ENCODE results near the gene DPF3. TPM values are rescaled to one million over a fixed set of nuclear protein-coding genes. Genes with fewer than 3 reads are reported as not detected.

Gene DPF3
- total and polyA plus RNA-seq, 9 of the 15 experiments (the other 6 are each of a cell fraction or from before 2014, with no cell fraction given), result 0.21 to 4.9 (median 1.2) TPM

- no peak for TF ChIP-seq ZBTB1 (CRISPR knock-in tag; IDR thresholded peaks at IDR 0.05; ENCODE audit: borderline replicate concordance, low read depth)
- no peak for TF ChIP-seq CBX5 (IDR thresholded peaks at IDR 0.05; ENCODE audit: borderline replicate concordance, low read depth)
- TF ChIP-seq, protein P1, sequence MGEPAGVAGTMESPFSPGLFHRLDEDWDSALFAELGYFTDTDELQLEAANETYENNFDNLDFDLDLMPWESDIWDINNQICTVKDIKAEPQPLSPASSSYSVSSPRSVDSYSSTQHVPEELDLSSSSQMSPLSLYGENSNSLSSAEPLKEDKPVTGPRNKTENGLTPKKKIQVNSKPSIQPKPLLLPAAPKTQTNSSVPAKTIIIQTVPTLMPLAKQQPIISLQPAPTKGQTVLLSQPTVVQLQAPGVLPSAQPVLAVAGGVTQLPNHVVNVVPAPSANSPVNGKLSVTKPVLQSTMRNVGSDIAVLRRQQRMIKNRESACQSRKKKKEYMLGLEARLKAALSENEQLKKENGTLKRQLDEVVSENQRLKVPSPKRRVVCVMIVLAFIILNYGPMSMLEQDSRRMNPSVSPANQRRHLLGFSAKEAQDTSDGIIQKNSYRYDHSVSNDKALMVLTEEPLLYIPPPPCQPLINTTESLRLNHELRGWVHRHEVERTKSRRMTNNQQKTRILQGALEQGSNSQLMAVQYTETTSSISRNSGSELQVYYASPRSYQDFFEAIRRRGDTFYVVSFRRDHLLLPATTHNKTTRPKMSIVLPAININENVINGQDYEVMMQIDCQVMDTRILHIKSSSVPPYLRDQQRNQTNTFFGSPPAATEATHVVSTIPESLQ (CRISPR knock-in tag; IDR thresholded peaks at IDR 0.05), result no peak
- no peak for TF ChIP-seq ZNF551 (CRISPR knock-in tag; IDR thresholded peaks at IDR 0.05)
- TF ChIP-seq THAP12 (CRISPR knock-in tag; IDR thresholded peaks at IDR 0.05), result no peak
- no peak for TF ChIP-seq RFX7 (CRISPR knock-in tag; IDR thresholded peaks at IDR 0.05)
- no peak for TF ChIP-seq CREB1 (IDR thresholded peaks at IDR 0.05)
- no peak for TF ChIP-seq CREB1 (CRISPR knock-in tag; IDR thresholded peaks at IDR 0.05)
- TF ChIP-seq RBFOX2 (IDR thresholded peaks at IDR 0.05; ENCODE audit: low read depth, low read length), result no peak
- no peak for TF ChIP-seq CBX1 (IDR thresholded peaks at IDR 0.05; ENCODE audit: low read depth)
- no peak for TF ChIP-seq MED1 (CRISPR knock-in tag; IDR thresholded peaks at IDR 0.05; ENCODE audit: borderline replicate concordance)
- no peak for TF ChIP-seq CUX1 (CRISPR knock-in tag; IDR thresholded peaks at IDR 0.05)
- no peaks in the 10 kb centered on the region for H4K20me1 ChIP-seq (replicated peaks; ENCODE audit: control insufficient read depth, insufficient read depth, low read length)
- ATAC-seq, result no peak
- H3K4me3 ChIP-seq, result no peak overlapping the region
- ChIA-PET CTCF (ENCODE audit: low intra/inter-chr PET ratio) (no interaction called here), POLR2A (interaction anchor here (1.0 kb wide), 2 partner anchors 9 to 216 kb away, joined by 3 read pairs; no protein-coding TSS in a partner anchor)
- H3K27me3 ChIP-seq (ENCODE audit: control insufficient read depth in 2 of 2, insufficient read depth in 2 of 2, low read length in 2 of 2), result peaks cover 0 to 19% of the 10 kb centered on the region in 2 experiments; a peak in 3 of 5 replicates
- no peak overlapping the region for H3K4me2 ChIP-seq (ENCODE audit: insufficient read depth, low read length)
- no TSS peak for BruUV-seq (replicated peaks)
- H3K4me1 ChIP-seq (replicated peaks in 1 of 2; ENCODE audit: control insufficient read depth in 2 of 2, insufficient read depth in 2 of 2, low read length in 2 of 2), result no peaks in the 10 kb centered on the region
- no peaks in the 10 kb centered on the region for H3K36me3 ChIP-seq (ENCODE audit: control insufficient read depth, insufficient read depth, low read length)
- in situ Hi-C loops (cut with MboI) (no loop called here), intact Hi-C loops (cut with micrococcal nuclease) (no loop called here)
- FAIRE-seq, result no peak
- no peak overlapping the region for H3K9ac ChIP-seq (ENCODE audit: insufficient read depth in 1 of 2, low read depth in 2 of 2, low read length in 2 of 2)
- DNase-seq (ENCODE audit: extremely low read depth in 1 of 4, low spot score in 3 of 4), result no peak
- H3K27ac ChIP-seq (ENCODE audit: extremely low read depth, low read depth, low read length), result no peak overlapping the region
- H3K79me2 ChIP-seq (ENCODE audit: control insufficient read depth, insufficient read depth, low read length), result no peaks in the 10 kb centered on the region
- WGBS (ENCODE audit: insufficient coverage, low coverage, missing lambda C conversion rate), result 2% methylated on average over 7 of the region's 7 CpGs
- no peaks in the 10 kb centered on the region for H3K9me3 ChIP-seq (replicated peaks; ENCODE audit: control insufficient read depth, insufficient read depth, low read depth, low read length)
- no peak overlapping the region for H2AFZ ChIP-seq (ENCODE audit: low read depth, low read length)
- H3K9me1 ChIP-seq (ENCODE audit: control insufficient read depth, insufficient read depth, low read length), result no peaks in the 10 kb centered on the region
These were observed 246.9 kb downstream of the DPF3 start for GRCh38 chr14:72646861-72647528.

All from K562 (cell line).